GM12878 (cell line): ENCODE measurements around the gene NCKAP5L. TPM values are rescaled to one million over a fixed set of nuclear protein-coding genes. Genes with fewer than 3 reads are reported as not detected.

Experiments
- BHLHE40 ChIP-seq, 2 experiments: fragments of 450-650 bp in 1 of 2; IDR thresholded peaks; 2 replicates each; pipeline ENCODE4 v1.6.1; 2011 to 2017; ENCODE audit warnings: low read depth in 2 of 2, borderline replicate concordance in 1 of 2, improper control_type of control experiment in 1 of 2, low read length in 1 of 2, mild to moderate bottlenecking in 1 of 2
- BMI1 ChIP-seq: fragments of 450-650 bp; IDR thresholded peaks from 2 replicates; pipeline ENCODE4 v1.6.1; 2016; ENCODE audit warnings: mild to moderate bottlenecking, moderate library complexity, borderline replicate concordance
- CBFB ChIP-seq: IDR thresholded peaks from 2 replicates; pipeline ENCODE4 v1.6.1; 2016; ENCODE audit warnings: antibody characterized with exemption, low read depth
- CHD1 ChIP-seq: IDR thresholded peaks from 2 replicates; pipeline ENCODE4 v1.6.1; 2012; ENCODE audit warnings: low read depth, low read length, improper control_type of control experiment
- CHD2 ChIP-seq: IDR thresholded peaks from 2 replicates; pipeline ENCODE4 v1.6.1; 2011; ENCODE audit warnings: low read depth, low read length, improper control_type of control experiment, borderline replicate concordance
- EED ChIP-seq: sonication (generic); IDR thresholded peaks from 2 replicates; pipeline ENCODE4 v1.6.1; 2016; ENCODE audit warnings: antibody characterized with exemption, low read depth
- MXI1 ChIP-seq: fragments of 150-350 bp; IDR thresholded peaks from 2 replicates; pipeline ENCODE4 v1.6.1; 2011; ENCODE audit warnings: low read depth, mild to moderate bottlenecking, inconsistent platforms, low read length, improper control_type of control experiment
- NR2F1 ChIP-seq: fragments of 450-650 bp; conservative IDR thresholded peaks from 2 replicates; pipeline ENCODE4 v1.6.1; 2017; ENCODE audit warnings: mild to moderate bottlenecking
- YY1 ChIP-seq: IDR thresholded peaks from 2 replicates; pipeline ENCODE4 v1.6.1; 2011; ENCODE audit warnings: low read depth, mild to moderate bottlenecking, low read length
- polyA plus RNA-seq, 11 experiments: library from polyadenylated mRNA; depleted of rRNA in 4 of 11; unstranded in 6 of 11; stranded (reverse) in 5 of 11; fragments of >200 nt; fragmentation: Nextera tagmentation in 4 of 11; fragmentation: Illumina TruSeq in 1 of 11; extraction: Ambion mirVana in 4 of 11; extraction: Trizol in 1 of 11; gene quantifications; 1 replicate in 1 of 11; 2 replicates in 10 of 11; pipeline versions ENCODE4 v1.2.1 to v1.2.3, GENCODE V29; 2011 to 2016; ENCODE audit warnings: inconsistent platforms in 2 of 11, missing spikeins in 2 of 11, low read depth in 1 of 11
- total RNA-seq, 4 experiments: library from RNA; depleted of rRNA in 3 of 4; stranded (reverse); fragments of >200 nt in 3 of 4; fragmentation: Illumina TruSeq in 1 of 4; extraction: Trizol in 1 of 4; gene quantifications; 2 replicates each; pipeline versions ENCODE4 v1.2.1 to v1.2.3, GENCODE V29; 2013 to 2021
- TF ChIP-seq, protein P1 (sequence below): fragments of 450-650 bp; IDR thresholded peaks from 2 replicates; pipeline ENCODE4 v1.6.1; 2017; ENCODE audit warnings: mild to moderate bottlenecking, moderate library complexity
- TF ChIP-seq, protein P2 (sequence below): fragments of 450-650 bp; IDR thresholded peaks from 2 replicates; pipeline ENCODE4 v1.6.1; 2016; ENCODE audit warnings: mild to moderate bottlenecking
- TF ChIP-seq, protein P3 (sequence below): fragments of 450-650 bp; formaldehyde crosslinking; IDR thresholded peaks from 2 replicates; pipeline ENCODE4 v1.4.0; 2022; ENCODE audit warnings: mild to moderate bottlenecking, moderate library complexity
- TF ChIP-seq, protein P4 (sequence below): IDR thresholded peaks from 2 replicates; pipeline ENCODE4 v1.6.1; 2012; ENCODE audit warnings: low read depth, low read length, improper control_type of control experiment

NCKAP5L gene
- total and polyA plus RNA-seq, 10 of the 15 experiments (the other 5 are each of a cell fraction or from before 2014, with no cell fraction given), result 0.03 to 15.8 (median 4.4) TPM

DNA sequence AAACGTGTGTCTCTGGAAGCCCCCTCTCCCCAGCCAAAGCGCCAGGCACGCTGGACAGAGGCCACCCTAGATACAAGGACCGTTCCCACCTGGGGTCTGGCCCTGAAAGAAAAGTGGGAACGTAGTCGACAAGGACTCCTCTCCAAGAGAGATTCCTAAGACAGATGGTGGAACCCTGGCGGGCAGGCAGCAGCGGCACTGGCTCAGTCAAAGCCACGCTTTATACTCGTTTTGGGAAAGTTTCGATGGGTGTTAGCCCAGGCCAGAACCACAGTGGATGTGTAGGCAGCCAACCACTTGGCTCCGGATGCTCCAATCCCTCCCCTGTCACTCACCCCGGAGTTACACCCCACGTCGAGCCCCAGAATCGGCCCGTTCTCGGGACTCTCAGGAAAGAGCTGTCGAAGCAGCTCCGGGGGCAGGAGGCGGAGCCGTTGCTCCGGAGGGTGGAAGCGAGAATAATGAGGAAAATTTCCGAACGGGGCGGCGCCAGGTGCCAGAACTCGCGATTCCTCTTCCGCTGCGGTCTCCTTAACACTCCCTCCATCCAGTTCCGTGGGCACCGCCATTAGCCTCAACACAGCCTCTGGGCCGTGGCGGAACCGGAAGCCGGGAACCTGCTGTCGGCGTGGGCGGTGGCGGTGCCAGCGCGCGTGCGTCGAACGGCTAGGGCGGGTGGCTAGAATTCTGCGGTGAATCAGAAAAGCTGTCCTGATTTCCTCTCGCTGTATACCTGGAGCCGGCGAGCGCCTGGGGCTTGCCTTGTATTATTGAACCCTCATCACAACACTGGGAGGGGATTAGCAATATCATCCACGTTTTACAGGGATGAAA is 14.5 kb upstream of the NCKAP5L start, which contains the start of gene BCDIN3D (continued):
- TF ChIP-seq, protein P1, sequence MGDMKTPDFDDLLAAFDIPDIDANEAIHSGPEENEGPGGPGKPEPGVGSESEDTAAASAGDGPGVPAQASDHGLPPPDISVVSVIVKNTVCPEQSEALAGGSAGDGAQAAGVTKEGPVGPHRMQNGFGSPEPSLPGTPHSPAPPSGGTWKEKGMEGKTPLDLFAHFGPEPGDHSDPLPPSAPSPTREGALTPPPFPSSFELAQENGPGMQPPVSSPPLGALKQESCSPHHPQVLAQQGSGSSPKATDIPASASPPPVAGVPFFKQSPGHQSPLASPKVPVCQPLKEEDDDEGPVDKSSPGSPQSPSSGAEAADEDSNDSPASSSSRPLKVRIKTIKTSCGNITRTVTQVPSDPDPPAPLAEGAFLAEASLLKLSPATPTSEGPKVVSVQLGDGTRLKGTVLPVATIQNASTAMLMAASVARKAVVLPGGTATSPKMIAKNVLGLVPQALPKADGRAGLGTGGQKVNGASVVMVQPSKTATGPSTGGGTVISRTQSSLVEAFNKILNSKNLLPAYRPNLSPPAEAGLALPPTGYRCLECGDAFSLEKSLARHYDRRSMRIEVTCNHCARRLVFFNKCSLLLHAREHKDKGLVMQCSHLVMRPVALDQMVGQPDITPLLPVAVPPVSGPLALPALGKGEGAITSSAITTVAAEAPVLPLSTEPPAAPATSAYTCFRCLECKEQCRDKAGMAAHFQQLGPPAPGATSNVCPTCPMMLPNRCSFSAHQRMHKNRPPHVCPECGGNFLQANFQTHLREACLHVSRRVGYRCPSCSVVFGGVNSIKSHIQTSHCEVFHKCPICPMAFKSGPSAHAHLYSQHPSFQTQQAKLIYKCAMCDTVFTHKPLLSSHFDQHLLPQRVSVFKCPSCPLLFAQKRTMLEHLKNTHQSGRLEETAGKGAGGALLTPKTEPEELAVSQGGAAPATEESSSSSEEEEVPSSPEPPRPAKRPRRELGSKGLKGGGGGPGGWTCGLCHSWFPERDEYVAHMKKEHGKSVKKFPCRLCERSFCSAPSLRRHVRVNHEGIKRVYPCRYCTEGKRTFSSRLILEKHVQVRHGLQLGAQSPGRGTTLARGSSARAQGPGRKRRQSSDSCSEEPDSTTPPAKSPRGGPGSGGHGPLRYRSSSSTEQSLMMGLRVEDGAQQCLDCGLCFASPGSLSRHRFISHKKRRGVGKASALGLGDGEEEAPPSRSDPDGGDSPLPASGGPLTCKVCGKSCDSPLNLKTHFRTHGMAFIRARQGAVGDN, result peak; percentile 68
- peak; percentile 65 for TF ChIP-seq EED
- TF ChIP-seq MXI1, result peak; percentile 65; the same call in 1 of the 2 replicates
- 0 out of 2 replicates have a peak, but pooled peaks have one; percentile 20 for TF ChIP-seq NR2F1
- TF ChIP-seq, protein P2, sequence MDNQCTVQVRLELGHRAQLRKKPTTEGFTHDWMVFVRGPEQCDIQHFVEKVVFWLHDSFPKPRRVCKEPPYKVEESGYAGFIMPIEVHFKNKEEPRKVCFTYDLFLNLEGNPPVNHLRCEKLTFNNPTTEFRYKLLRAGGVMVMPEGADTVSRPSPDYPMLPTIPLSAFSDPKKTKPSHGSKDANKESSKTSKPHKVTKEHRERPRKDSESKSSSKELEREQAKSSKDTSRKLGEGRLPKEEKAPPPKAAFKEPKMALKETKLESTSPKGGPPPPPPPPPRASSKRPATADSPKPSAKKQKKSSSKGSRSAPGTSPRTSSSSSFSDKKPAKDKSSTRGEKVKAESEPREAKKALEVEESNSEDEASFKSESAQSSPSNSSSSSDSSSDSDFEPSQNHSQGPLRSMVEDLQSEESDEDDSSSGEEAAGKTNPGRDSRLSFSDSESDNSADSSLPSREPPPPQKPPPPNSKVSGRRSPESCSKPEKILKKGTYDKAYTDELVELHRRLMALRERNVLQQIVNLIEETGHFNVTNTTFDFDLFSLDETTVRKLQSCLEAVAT, result peak; percentile 34; the same call in 1 of the 2 replicates
- TF ChIP-seq, protein P3, sequence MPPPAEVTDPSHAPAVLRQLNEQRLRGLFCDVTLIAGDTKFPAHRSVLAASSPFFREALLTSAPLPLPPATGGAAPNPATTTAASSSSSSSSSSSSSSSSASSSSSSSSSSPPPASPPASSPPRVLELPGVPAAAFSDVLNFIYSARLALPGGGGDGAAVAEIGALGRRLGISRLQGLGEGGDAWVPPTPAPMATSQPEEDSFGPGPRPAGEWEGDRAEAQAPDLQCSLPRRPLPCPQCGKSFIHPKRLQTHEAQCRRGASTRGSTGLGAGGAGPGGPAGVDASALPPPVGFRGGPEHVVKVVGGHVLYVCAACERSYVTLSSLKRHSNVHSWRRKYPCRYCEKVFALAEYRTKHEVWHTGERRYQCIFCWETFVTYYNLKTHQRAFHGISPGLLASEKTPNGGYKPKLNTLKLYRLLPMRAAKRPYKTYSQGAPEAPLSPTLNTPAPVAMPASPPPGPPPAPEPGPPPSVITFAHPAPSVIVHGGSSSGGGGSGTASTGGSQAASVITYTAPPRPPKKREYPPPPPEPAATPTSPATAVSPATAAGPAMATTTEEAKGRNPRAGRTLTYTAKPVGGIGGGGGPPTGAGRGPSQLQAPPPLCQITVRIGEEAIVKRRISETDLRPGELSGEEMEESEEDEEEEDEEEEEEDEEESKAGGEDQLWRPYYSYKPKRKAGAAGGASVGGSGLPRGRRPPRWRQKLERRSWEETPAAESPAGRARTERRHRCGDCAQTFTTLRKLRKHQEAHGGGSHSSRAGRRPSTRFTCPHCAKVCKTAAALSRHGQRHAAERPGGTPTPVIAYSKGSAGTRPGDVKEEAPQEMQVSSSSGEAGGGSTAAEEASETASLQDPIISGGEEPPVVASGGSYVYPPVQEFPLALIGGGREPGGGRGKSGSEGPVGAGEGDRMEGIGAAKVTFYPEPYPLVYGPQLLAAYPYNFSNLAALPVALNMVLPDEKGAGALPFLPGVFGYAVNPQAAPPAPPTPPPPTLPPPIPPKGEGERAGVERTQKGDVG (CRISPR knock-in tag), result no peak
- 0 out of 2 replicates have a peak, but pooled peaks have one; percentile 46 for TF ChIP-seq CHD1
- TF ChIP-seq, protein P4, sequence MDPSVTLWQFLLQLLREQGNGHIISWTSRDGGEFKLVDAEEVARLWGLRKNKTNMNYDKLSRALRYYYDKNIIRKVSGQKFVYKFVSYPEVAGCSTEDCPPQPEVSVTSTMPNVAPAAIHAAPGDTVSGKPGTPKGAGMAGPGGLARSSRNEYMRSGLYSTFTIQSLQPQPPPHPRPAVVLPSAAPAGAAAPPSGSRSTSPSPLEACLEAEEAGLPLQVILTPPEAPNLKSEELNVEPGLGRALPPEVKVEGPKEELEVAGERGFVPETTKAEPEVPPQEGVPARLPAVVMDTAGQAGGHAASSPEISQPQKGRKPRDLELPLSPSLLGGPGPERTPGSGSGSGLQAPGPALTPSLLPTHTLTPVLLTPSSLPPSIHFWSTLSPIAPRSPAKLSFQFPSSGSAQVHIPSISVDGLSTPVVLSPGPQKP, result peak; percentile 86
- TF ChIP-seq YY1, result peak; percentile 97
- TF ChIP-seq CBFB, result peak; percentile 88
- TF ChIP-seq CHD2, result peak; percentile 53; the same call in 1 of the 2 replicates
- no peak for TF ChIP-seq BMI1
- peak; percentile 35 to 55; a peak in 3 of 4 replicates for TF ChIP-seq BHLHE40 (IDR thresholded peaks at IDR 0.05; ENCODE audit: borderline replicate concordance in 1 of 2, low read depth in 2 of 2, low read length in 1 of 2)
